Superior temporal gyrus (tissue), 1 donor: ENCODE data around the gene STK4.

Experiments used
- DNase-seq: peaks from one replicate; pipeline ENCODE4 v3.0.0-alpha.2; 2016; ENCODE audit errors: extremely low spot score

Gene STK4

GRCh38 chr20:45111799-45112471, 145.6 kb downstream of the STK4 start:
- DNase-seq = no peak

- no peak for DNase-seq
These were observed 146.4 kb downstream of the STK4 start for GRCh38 chr20:45112754-45113153.

GRCh38 chr20:45113865-45114264, 147.6 kb downstream of the STK4 start:
- no peak for DNase-seq

- DNase-seq = no peak
These were observed 148.4 kb downstream of the STK4 start, which contains the start of gene WFDC5 for GRCh38 chr20:45114465-45115385. WFDC5 (minus strand) TSS chr20:45115174; CDS start chr20:45115083, 91 bp downstream.

GRCh38 chr20:45115386-45115774, 149.1 kb downstream of the STK4 start:
- DNase-seq = no peak

- DNase-seq = no peak
These were observed 149.5 kb downstream of the STK4 start for GRCh38 chr20:45115829-45116228.

- DNase-seq = no peak
These were observed 151.3 kb downstream of the STK4 start for GRCh38 chr20:45117581-45117980.

- DNase-seq = no peak
These were observed 151.7 kb downstream of the STK4 start for GRCh38 chr20:45118028-45118427.

GRCh38 chr20:45119556-45120266, 153.4 kb downstream of the STK4 start:
- no peak for DNase-seq

GRCh38 chr20:45121388-45121787, 155.1 kb downstream of the STK4 start:
- no peak for DNase-seq

GRCh38 chr20:45124365-45124764, 158.1 kb downstream of the STK4 start, which contains the start of gene WFDC12:
WFDC12 (minus strand) TSS chr20:45124465; CDS start chr20:45124447, 18 bp downstream.
- DNase-seq = no peak

GRCh38 chr20:45128099-45128498, 161.8 kb downstream of the STK4 start:
- DNase-seq = no peak
